HL-60 (cell line): ENCODE data around the gene E4F1.

Source experiments
- CTCF ChIP-seq: IDR thresholded peaks from one replicate; pipeline ENCODE4 v1.5.1; 2011; ENCODE audit warnings: low read length, control low read depth, inconsistent platforms; ENCODE audit not compliant: insufficient read depth
- POLR2AphosphoS5 ChIP-seq: IDR thresholded peaks from 2 replicates; pipeline ENCODE4 v1.6.1; 2012; ENCODE audit warnings: low read depth

- TF ChIP-seq POLR2AphosphoS5 = no peak; the same call in 1 of the 2 replicates
- TF ChIP-seq CTCF = no peak
Observed at GRCh38 chr16:2235234-2235651, 11.9 kb downstream of the E4F1 start.
